Activated CD4-positive, alpha-beta T cell treated with anti-CD3 and anti-CD28 coated beads, Interleukin-10, Interleukin-2, amounts not matched to agents 100 ng/mL and 50 ng/mL, durations not matched to agents 16 hours and 8 hours (primary cell): ENCODE measurements around the gene PTPRN2.
"Not testable (repeated sequence)": the region's sequence is repeated elsewhere in the genome, so short reads cannot be mapped to it uniquely, and the experiment has no call there.

Experiments
- DNase-seq: peaks from one replicate; pipeline ENCODE4 v3.0.0-alpha.2; 2020

PTPRN2 gene

DNA sequence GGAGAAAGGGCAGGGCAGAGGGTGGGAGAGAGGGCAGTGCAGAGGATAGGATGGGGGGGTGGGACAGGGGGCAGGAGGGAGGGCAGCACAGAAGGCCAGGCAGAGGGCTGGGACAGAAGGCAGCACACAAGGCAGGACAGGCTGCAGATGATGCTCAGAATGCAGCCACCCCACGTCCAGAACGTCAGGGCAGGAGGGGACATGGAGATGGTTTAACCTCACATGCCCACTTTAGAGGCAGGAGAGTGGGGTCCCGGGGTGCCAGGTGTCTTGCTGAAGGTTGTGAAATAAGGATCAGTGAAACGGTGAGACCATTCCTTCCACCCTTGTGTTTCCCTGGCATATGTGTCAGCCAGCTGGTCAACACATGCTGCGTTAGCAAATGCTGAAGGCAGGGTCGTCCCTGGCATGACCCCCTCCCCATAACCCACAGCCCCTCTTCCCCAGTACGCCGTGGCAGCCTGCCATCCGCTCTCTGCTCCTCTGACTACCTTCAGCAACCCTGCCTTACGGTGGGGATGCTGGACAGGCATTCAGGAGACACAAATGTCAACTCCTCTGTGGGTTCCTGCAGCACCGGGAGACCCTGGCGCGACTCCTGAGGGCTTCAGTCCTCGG is 658.7 kb downstream of the PTPRN2 start:
- no peak for DNase-seq

DNA sequence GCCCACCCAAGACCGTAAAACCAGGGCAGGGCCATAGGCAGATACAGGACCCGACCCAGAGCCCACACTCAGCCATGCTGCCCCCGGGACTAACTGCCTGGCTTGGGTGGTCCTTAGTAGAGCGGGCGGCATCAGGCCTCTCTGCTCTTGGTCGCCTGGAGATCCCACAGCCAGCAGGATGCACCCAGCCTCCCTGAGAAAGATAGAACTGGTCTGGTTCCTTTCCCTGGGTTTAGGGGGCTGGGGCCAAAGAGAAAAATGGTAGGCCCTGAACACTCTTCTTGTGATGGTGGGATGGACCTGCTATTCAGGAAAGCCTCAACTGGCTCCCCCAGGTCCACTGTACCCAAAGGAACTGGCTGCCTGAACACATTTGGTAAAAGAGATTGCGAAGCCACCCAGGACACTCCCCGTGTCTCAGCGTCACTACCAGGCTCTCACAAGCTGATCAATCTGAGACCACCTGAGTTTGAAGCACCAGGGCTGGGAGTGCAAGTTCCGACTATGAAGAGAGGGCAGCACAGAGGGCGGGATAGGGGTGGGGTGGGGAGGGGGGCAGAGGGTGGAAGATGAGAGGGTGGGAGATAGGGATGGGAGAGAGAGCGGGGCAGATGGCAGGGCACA is 659.3 kb downstream of the PTPRN2 start:
- DNase-seq: no peak

DNA sequence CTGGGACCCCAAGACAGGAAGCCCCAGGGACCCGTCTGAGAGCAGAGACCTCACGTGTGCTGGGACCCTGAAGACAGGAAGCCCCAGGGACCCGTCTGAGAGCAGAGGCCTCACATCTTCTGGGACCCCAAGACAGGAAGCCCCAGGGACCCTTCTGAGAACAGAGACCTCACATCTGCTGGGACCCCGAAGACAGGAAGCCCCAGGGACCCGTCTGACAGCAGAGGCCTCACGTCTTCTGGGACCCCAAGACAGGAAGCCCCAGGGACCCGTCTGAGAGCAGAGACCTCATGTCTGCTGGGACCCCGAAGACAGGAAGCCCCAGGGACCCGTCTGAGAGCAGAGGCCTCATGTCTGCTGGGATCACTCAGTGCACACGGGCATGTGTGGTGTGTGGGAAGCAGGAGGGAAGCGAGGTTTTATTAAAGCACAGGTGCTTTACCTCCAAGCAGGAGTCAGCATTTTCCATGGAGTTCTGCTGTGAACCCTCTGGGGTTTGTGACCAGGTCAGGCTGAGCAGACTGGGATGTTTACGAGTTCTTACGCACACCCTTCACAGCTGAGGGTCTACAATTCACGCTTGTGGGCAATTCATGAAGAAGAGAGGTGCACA is 660.2 kb downstream of the PTPRN2 start:
- no peak for DNase-seq

DNA sequence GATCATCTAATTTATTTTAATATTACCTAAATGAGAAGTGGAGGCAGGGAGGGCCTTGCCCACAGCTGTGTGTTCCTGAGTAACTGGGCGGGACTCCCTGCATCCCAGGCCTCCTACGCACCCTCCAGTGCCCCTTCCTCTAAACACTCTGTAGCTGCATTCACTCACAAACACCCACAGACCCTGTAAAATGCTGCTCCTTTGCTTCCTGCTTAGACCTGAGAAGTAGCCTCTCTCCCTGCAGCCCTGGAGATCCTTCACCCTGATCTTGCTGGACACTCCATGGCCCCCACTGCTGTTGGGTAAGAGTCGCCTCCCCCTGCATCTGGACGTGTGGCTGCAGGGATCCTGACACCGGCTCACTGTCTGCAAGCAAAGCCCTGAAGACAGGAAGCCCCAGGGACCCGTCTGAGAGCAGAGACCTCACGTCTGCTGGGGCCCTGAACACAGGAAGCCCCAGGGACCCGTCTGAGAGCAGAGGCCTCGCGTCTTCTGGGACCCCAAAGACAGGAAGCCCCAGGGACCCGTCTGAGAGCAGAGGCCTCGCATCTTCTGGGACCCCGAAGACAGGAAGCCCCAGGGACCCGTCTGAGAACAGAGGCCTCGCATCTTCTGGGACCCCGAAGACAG is 661.0 kb downstream of the PTPRN2 start:
- no peak for DNase-seq

DNA sequence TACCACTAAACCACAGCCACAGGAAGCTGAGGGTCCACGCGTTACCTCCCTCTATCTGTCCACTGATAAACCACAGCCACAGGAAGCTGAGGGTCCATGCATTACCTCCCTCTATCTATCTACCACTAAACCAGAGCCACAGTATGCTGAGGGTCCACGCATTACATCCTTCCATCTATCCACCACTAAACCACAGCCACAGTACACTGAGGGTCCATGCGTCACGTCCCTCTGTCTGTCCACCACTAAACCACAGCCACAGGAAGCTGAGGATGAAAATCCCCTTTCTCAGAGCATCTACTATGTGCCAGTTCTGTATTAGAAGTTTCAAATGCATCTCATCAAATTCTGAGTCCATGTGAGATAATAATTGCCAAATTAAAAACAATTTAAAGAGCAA is 661.5 kb downstream of the PTPRN2 start:
- DNase-seq: no peak

DNA sequence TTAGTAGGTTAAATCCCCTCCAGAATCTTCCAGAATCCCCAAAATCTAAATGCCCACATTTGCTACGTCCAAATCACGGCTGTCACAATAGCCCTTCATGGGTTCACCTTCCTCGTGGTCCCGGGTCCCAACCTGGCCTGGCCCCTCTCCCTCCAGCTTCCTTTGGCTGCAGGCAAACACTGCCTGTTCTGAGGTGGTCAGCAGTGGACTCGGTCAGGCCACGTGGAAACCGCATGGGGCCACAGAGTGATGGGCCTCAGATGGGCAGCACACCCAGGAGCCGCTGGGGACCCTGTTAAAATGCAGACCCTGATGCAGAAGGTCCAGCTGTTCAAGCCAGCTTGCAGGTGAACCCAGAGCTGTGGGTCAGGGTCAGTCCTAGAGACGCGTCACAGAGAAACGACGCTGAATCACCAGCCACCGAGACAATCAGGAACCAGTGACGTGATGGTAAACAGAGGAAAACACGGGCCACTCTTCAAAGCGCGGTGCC is 662.2 kb downstream of the PTPRN2 start:
- DNase-seq: no peak

DNA sequence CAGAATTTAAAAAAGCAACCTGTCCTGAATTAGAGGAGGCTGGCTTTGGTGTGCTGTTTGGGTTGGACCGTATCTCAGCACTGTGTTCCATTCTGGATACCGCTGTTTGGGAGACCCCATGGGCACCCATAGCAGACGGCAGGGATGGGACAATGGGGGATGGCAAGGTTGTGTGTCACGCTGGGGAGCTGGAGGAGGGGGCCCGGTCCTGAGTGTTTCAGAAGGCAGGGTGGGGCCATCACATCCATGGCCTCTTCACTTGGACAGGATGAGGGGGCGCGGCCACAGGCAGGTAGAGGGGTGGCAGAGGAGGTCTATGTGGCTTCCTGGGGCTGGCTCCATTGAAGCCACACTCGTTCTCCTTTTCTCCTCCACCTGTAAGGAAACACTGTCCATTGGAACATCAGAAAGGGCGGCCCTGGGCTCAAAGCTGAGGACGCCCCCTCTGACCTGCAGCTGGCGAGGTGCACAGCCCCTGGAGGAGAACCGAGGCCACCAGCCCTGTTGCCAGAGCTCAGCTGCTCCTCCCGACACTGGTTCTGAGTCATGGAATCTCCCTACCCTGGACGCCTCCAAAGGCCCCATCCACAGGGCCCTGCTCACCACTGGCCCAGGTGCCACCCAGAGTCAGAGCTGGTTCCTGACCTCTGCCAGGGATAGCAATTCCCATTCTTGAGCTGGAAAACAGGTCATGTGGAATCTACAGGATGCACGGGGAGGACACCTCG is 663.6 kb downstream of the PTPRN2 start:
- no peak for DNase-seq

DNA sequence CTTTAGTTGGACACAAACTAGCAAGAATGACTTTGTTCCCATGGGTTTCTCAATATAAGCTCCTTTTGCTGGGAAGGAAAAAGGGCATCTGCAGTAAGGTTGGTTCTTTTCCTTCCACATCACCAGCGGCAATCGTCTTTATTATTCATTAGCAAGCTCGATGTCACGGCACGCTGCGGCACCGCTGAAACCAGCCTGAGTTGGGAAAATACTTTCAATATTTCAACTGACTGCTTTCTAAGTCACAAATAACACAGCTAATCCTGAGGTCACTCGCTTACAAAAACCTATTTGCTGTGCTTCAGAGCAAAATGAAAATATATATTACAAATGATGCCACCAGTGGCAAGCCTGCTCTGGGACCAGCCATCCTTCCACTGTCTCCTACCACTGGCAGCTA is 665.0 kb downstream of the PTPRN2 start:
- DNase-seq: no peak

DNA sequence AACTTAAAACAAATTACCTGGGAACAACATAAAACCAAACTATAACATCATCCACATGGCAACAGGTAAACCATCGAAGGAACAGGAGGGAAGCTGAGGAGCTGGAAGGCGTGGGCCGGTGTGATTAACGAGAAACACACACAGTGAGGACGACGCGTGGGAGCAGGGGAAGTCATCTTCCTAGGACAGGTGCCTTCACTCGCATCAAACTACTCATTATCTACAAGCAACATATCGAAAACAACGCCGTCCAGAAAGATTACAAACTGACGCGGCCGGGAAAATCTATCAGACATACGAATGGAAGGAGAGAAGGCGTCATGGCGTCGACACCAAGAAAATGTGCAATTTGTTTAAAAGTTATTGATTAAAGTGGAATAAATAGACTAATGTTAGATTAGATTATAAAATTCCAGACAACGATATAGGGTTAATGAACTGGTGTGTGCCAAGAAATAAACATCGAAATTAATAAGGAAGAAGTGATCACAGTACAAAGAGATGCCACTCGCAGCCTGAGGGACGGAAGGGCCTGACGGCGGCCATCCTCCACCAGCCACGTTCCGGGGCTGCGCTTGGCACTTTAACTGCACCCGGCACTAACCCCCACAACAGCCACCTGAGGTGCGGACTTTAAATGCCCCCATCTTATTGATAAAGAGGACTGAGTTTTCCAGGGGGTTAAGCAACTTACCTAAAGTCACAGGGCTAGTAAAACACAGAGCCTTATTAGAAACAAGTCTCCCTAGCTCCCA is 669.1 kb downstream of the PTPRN2 start:
- DNase-seq: no peak

DNA sequence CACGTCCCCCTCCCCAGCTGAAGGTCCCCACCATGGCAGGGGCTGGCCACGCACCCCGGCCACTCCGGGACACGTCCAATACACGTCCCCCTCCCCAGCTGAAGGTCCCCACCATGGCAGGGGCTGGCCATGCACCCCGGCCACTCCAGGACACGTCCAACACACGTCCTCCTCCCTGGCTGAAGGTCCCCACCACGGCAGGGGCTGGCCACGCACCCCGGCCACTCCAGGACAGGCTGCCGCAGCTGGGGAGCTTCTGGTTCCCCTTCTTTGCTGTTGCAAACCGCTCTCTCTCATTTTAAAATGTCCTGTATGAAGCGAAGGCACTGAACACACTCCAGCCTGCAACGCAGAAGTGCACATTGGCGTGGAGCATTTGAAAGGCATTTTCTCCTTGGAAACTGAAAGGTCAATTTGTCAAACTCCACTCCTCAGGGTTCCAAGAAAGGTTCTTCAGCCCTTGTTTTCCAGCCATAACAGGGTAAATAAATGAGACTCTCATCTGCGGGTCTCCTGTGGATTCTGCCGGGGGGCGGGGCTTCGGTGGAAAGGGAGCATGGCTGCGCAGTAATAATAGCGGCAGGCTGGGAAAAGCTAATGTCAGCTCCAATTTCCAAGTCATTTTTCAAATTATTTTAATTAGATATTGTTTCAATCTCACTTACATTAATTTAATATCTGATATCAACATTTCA is 670.5 kb downstream of the PTPRN2 start:
- no peak for DNase-seq

DNA sequence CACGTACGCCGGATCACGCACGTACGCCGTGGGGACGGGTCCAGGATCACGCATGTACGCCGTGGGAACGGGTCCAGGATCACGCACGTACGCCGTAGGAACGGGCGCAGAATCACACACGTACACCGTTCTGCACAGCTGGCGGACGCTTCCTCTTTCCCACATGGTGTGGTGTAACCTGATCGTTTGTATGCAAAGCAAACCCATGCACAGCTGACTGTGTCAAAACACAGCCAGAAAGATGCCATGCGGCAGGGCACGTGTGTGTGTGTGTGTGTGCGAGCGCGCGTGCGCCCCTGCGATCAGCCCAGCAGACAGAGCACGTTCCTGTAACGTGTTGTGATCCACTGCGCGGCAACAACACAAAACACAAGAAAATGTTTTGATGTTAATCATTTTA is 677.2 kb downstream of the PTPRN2 start:
- DNase-seq: no peak

DNA sequence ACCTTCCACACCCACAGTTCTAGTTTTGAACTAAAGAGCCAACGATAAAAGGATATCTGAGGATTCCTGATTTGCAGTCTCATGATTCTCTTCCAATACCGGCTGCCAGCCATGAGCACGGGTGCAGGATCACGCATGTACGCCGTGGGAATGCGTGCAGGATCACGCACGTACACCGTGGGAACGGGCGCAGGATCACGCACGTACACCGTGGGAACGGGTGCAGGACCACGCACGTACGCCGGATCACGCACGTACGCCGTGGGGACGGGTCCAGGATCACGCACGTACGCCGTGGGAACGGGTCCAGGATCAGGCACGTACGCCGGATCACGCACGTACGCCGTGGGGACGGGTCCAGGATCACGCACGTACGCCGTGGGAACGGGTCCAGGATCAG is 677.6 kb downstream of the PTPRN2 start:
- not testable (repeated sequence) for DNase-seq

DNA sequence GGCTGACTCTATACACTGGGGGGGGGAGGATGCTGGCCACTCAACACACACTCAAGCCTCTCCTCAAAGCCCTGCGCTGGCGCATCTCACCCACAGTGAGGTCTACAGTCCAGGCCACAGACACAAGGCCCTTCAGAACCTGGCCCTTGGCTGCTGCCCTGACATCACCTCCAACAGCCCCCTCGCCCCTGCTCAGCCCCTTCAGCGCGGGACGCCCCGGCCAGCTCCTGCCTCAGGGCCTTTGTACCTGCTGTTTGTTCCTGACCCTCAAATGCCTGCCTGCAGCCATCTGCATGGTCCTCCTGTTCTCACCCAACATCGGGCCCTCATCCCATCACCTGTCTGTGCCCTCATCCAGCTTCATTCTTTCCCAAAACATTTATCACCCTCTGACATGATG is 678.3 kb downstream of the PTPRN2 start:
- no peak for DNase-seq

DNA sequence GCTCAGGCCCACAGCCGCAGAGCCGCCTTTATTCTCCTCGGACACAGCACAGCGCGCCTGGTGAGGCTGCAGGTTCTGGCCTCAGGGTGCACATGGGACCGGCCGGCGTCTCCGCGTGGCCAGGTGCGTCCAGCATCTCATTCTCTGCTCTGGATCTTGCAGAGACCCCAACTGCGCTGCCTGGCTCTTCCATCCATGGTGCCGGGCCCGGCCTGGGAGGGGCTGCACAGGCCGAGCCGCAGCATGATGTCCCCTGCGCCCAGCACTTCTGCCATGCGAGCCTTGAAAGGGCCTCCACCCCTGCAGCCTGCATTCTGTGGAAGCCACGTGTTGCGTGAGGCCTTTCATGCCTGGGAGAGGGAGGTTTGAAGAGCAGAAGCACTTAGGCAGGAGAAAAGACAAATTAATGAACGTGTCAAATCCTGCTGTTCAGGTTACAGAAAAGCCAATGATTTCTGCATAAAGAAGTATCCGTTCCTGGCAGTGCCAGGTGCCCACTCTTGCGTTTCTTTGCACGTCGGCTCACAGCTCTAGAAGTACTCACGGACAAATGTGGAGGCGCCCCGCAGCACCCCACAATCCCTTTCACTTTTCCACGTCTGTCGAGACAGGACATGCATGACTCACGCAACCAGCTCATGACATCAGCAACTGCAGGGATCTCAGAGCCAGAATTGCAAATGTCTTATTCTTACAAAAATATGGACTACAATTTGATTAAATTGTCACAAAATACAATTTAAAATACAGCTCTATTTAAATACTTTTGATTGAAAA is 679.4 kb downstream of the PTPRN2 start:
- no peak for DNase-seq

DNA sequence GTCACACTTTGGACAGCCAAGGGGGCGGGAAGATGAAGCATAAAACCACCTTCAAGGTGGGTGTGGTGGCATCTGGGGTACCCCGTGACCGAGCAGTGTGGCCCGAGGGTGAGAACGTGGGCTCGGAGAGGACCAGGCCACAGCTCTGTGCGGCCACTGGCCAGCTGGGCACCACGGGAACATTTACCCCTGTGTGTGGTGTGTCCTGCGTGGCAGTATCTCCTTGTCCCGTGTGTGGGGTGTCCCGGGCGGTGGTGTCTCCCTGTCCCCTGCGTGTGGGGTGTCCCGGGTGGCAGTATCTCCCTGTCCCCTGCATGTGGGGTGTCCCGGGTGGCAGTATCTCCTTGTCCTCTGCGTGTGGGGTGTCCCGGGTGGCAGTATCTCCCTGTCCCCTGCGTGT is 680.5 kb downstream of the PTPRN2 start:
- no peak for DNase-seq

DNA sequence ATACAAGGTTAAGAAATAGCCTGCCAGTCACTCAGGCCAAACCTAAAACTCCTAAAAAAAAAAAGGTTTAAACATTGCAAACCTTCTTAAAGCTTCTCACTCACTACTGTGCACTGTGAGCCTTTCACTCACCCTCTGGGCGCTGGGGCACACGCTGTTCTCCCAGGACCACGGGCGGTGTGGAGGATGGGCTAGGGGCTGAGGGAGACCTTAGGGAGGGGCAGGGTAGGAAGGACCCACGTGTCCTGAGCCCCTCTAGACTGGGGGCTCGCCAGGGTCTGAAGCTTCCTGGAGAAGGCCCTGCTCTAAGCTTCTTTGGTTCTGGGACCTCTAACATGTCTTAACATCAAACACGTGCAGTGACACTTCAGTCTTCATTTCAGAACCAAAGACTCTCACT is 681.0 kb downstream of the PTPRN2 start:
- DNase-seq: no peak

DNA sequence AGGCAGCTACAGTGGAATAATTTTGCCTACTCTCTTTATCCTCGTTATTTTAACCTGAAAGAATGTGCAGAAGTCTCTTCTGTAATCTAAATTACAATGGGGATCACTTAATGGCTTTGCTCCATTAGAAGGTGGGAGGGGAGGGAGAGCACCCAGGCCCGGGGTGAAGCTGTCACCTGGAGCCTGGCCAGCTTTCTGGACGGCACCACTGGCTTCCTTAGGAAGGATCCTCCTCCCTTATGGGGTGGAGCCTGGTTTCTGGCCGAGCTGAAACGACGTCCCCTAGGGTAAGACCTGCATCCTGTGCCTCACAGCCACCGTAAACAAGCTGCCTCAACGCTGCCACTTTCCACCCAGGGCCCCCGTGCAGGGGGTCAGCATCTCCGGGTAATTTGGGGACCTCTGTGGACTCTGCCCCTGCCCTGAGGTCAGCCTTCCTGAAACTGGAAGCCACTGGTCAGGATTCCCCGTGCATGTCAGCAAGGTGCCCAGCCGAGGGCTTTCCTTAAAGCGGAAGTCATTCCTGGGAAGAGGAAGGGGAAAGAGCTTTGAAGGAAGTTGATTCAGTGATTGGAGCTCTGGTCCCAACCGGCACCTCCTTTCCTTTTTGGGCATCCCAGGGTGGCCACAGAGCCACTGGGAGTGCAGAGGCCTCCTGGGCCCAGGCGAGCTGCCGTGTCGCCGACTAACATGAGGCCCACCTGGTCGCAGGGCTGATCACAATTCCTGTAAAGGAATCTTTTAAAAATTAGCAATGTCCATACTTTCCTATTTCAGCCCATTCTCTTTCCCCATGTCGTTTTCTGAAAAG is 681.8 kb downstream of the PTPRN2 start:
- DNase-seq: no peak

DNA sequence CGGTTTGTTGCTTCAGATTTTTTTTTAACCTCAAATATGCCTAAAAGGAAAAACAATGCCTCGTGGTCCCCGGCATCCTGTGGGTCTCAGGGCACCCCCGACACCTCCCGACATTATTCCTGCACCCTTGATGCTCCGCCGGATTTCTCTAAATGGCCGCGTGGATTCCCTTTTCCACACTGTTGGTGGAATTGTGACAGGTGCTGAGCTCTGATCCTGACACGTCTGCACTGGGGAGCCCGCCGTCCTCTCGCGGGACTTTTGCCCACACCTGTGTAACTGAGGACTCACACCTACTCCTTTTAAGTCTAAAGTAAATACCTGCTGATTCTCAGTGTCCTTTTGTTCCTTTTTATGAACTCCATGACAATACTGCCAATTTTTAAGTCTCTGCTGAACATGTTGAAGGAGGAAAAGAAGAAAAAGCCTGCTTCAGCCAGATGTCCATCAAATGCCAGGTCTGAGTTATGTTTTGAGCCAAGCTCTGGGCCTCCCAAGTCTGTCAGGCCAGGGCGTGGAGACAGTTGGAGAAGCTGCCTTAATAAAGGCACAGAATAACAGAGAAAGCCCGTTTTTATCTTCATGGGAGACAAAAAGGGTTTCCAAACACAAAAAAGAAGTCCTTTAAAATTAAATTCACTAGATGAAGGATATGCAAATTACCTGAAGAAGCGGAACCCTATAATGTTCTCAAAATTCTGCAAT is 682.6 kb downstream of the PTPRN2 start:
- no peak for DNase-seq

DNA sequence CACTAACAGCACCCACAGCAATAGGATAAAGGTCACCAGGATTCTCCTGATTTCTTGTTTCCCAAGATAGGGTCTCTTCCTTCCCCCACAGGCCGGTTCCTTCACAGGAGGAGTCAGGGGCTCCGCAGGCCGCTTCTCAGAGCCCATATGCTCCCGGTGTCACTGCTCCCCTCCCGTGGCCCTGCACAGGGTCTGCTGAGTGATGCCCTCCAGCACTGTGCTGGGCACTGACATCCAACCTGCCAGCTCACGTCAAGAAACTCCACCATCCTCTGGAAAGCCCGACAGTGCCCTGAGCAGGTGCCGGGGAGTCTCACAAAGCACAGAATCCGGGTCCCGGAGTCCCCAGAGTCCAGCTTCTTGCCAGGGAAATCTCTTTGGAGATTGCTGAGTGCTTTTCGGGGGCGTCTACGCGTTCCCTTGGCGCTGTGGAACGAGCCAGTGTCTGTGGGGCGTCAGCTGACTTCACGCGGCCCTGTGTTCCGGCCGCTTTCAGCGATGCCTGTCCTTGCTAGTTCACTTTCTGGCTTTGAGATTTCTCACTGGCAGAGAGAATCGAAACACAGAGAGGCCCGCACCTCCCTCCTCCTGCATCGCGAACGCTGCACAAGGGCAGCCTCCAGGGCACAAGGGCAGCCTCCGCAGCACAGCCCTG is 683.3 kb downstream of the PTPRN2 start:
- no peak for DNase-seq
